ENCODE measurements around the gene GXYLT2.

GXYLT2 gene

DNA sequence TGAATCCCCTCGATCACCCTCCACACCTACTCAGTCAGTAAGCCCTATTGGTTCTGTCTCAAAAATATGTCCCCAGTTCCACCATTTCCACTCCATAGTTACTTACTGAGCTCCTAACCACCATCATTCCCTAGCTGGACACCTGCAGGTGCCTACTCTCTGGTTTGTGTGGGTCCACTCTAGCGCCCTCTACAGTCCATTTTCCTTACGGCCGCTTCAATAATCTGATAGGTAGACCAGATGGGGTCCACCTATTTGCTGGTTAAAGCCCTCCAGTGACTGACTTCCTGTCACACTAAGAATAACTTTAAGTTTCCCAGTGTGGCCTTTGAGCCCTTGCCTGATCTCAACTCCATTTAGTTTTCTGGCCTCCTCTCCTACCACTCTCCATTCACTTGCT is 5.0 kb downstream of the GXYLT2 start:
- peaks cover 28% of the 10 kb centered on the region; the same call in 1 of the 2 replicates for H3K27me3 ChIP-seq (ENCODE audit: control insufficient read depth, insufficient read depth, low read length)
- peaks cover 24% of the 10 kb centered on the region for H3K4me1 ChIP-seq (ENCODE audit: control insufficient read depth, insufficient read depth, low read length)
- H3K9me3 ChIP-seq (ENCODE audit: control insufficient read depth, insufficient read depth, low read depth, low read length) = no peaks in the 10 kb centered on the region
- no peaks in the 10 kb centered on the region for H3K36me3 ChIP-seq (ENCODE audit: control insufficient read depth, insufficient read depth, low read length)
- no peak overlapping the region for H3K4me3 ChIP-seq (ENCODE audit: low read depth, low read length)
- H3K9ac ChIP-seq (ENCODE audit: low read length) = no peak overlapping the region
- no peak overlapping the region for H3K27ac ChIP-seq (ENCODE audit: low read depth, low read length)

DNA sequence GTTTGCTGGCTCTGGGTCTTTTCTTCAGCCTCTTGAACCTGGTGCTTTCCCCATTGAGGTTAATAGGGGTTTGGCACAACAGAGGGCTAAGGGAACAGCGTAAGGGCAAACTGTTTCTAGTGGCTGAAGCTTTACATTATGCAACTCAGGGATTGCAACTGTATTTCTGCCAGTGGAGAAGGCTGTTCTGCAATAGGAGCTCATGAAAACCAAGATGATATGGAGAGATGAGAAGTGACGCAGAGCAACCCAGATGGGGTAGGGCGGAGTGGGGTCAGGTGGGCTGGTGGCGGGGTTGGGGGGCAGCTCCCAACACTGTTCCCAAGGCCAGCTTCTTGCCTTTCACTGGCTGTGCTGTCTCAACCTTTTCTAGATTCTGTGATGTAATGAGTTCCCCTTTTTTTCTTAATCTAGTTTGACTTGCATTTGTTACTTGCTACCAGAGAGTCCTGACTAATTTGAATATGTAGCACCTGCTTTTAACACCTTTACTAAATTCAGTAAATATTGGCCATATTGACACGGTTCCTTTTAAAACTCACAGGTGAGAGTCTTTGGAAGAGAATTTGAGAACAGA is 7.2 kb downstream of the GXYLT2 start:
- H3K27me3 ChIP-seq (ENCODE audit: control insufficient read depth, insufficient read depth, low read length) = peaks cover 11% of the 10 kb centered on the region; the same call in 1 of the 2 replicates
- H3K4me3 ChIP-seq (ENCODE audit: low read depth, low read length) = no peak overlapping the region
- H3K9me3 ChIP-seq (ENCODE audit: control insufficient read depth, insufficient read depth, low read depth, low read length) = no peaks in the 10 kb centered on the region
- no peak overlapping the region for H3K27ac ChIP-seq (ENCODE audit: low read depth, low read length)
- H3K4me1 ChIP-seq (ENCODE audit: control insufficient read depth, insufficient read depth, low read length) = peaks cover 8% of the 10 kb centered on the region; the same call in 1 of the 2 replicates
- H3K36me3 ChIP-seq (ENCODE audit: control insufficient read depth, insufficient read depth, low read length) = no peaks in the 10 kb centered on the region
- H3K9ac ChIP-seq (ENCODE audit: low read length) = no peak overlapping the region

DNA sequence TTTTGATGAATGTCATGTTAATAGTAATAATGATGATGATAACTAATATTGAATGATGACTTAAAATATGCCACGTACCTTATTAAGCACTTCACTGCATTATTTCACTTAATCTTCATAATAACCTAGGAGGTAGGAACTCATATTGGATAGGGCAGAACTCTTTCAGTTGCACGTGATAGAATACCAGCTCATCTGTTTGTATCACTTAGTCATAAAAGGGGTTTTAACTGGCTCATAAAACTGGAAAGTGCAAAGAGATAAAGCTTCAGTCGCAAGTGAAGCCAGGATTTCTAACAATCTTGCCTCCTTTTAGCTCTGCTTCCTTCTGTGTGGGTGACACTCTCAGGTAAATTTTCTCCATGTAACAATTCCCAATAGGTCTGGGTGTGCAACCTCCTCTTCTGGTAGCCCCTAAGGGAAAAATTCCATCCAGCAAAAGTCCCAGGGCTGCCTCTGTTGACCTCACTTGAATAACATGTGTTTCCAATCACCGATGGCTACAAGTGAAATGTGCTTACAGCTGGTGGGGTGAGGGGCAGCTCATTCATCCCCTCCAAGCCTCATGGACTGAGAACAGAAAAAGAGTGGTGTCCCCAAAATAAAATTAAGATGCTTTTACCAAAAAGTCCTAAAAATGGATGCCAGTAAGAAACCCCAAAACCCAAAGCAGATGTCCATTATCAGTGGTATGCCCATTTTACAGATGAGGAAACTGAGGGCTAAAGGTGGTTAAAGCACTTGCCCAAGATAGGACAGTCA is 9.3 kb downstream of the GXYLT2 start:
- no peak overlapping the region for H3K9ac ChIP-seq (ENCODE audit: low read length)
- no peaks in the 10 kb centered on the region for H3K27me3 ChIP-seq (ENCODE audit: control insufficient read depth, insufficient read depth, low read length)
- H3K27ac ChIP-seq (ENCODE audit: low read depth, low read length) = no peak overlapping the region
- H3K4me1 ChIP-seq (ENCODE audit: control insufficient read depth, insufficient read depth, low read length) = 0 out of 2 replicates have a peak, but pooled peaks cover 3% of the 10 kb centered on the region
- 0 out of 2 replicates have a peak, but pooled peaks cover 3% of the 10 kb centered on the region for H3K9me3 ChIP-seq (ENCODE audit: control insufficient read depth, insufficient read depth, low read depth, low read length)
- H3K4me3 ChIP-seq (ENCODE audit: low read depth, low read length) = no peak overlapping the region
- H3K36me3 ChIP-seq (ENCODE audit: control insufficient read depth, insufficient read depth, low read length) = no peaks in the 10 kb centered on the region

DNA sequence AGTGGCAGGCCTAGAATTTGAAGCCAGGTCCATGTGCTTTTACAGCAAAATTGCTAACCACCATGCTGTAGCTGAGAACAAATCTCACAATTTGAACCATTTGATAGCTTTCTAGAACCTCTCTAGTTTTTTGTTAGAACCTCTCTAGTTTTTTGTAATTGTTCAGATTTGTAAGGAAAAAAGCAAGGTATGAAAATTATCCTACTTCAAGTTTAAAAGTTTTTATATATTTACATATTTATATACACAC is 9.8 kb downstream of the GXYLT2 start:
- Histone ChIP-seq H3K9me3 (ENCODE audit: control insufficient read depth, insufficient read depth, low read depth, low read length) (0 out of 2 replicates have a peak, but pooled peaks cover 3% of the 10 kb centered on the region), H3K27me3 (ENCODE audit: control insufficient read depth, insufficient read depth, low read length) (no peaks in the 10 kb centered on the region), H3K9ac (ENCODE audit: low read length) (no peak overlapping the region), H3K27ac (ENCODE audit: low read depth, low read length) (no peak overlapping the region), H3K4me3 (ENCODE audit: low read depth, low read length) (no peak overlapping the region), H3K36me3 (ENCODE audit: control insufficient read depth, insufficient read depth, low read length) (no peaks in the 10 kb centered on the region), H3K4me1 (ENCODE audit: control insufficient read depth, insufficient read depth, low read length) (0 out of 2 replicates have a peak, but pooled peaks cover 3% of the 10 kb centered on the region)

DNA sequence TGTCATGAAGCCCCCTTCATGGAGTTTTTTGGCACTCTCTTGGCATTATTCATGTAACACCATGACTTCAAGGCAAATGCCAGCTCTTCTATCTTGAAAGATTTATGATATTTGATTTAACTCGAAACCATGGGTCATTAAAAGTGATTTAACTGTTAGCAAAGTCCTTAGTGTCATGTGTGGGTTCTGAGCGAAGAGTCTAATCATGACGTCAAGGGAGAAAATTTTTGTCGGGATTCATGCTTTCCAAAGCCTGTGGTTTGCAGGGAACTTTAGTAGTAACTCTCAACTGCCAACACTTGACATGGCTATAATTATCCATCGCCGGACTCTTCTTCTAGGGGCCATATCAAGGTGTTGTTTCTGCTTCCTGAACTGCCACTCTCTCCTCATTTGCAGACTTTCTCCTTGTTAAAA is 11.5 kb downstream of the GXYLT2 start:
- H3K4me1 ChIP-seq (ENCODE audit: control insufficient read depth, insufficient read depth, low read length) = no peaks in the 10 kb centered on the region
- H3K9me3 ChIP-seq (ENCODE audit: control insufficient read depth, insufficient read depth, low read depth, low read length) = 0 out of 2 replicates have a peak, but pooled peaks cover 3% of the 10 kb centered on the region
- H3K36me3 ChIP-seq (ENCODE audit: control insufficient read depth, insufficient read depth, low read length) = no peaks in the 10 kb centered on the region
- no peak overlapping the region for H3K9ac ChIP-seq (ENCODE audit: low read length)
- no peak overlapping the region for H3K4me3 ChIP-seq (ENCODE audit: low read depth, low read length)
- H3K27me3 ChIP-seq (ENCODE audit: control insufficient read depth, insufficient read depth, low read length) = no peaks in the 10 kb centered on the region
- H3K27ac ChIP-seq (ENCODE audit: low read depth, low read length) = no peak overlapping the region

DNA sequence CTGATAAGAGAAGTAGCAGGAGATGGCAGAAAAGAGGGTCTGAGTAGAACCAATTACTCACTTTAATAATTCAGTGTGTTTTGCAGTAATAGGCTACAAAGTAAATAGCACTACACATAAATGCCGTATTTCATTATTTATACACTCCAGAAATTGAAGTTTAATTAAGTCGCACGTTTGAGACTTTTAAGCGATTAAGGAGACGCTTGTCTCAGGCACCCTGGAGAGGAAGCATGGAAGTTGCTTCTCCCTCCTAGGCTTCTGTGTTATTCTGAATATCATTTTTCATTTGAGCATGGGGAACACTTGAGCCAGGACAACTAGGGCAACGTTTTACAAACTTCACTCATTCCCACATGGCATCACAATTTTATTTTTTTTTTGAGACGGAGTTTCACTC is 12.2 kb downstream of the GXYLT2 start:
- H3K27ac ChIP-seq (ENCODE audit: low read depth, low read length) = no peak overlapping the region
- no peak overlapping the region for H3K9ac ChIP-seq (ENCODE audit: low read length)
- H3K36me3 ChIP-seq (ENCODE audit: control insufficient read depth, insufficient read depth, low read length) = no peaks in the 10 kb centered on the region
- no peaks in the 10 kb centered on the region for H3K27me3 ChIP-seq (ENCODE audit: control insufficient read depth, insufficient read depth, low read length)
- 0 out of 2 replicates have a peak, but pooled peaks cover 3% of the 10 kb centered on the region for H3K9me3 ChIP-seq (ENCODE audit: control insufficient read depth, insufficient read depth, low read depth, low read length)
- H3K4me3 ChIP-seq (ENCODE audit: low read depth, low read length) = no peak overlapping the region
- H3K4me1 ChIP-seq (ENCODE audit: control insufficient read depth, insufficient read depth, low read length) = no peaks in the 10 kb centered on the region

DNA sequence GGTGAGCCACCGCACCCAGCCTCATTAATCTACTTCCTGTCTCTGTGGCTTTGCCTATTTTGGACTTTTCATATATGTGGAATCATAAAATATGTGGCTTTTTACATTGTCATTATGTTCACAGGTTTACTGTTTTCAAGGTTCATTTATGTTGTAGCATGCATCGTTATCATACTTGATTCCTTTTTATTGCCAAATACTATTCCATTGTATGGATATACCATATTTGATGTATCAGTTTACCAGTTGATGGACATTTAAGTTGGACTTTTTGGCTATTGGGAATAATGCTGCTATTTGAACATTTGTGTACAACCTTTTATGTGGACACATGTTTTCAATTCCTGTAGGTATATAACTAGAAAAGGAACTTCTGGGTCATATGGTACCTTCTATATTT is 14.0 kb downstream of the GXYLT2 start:
- H3K27me3 ChIP-seq (ENCODE audit: control insufficient read depth, insufficient read depth, low read length) = no peaks in the 10 kb centered on the region

DNA sequence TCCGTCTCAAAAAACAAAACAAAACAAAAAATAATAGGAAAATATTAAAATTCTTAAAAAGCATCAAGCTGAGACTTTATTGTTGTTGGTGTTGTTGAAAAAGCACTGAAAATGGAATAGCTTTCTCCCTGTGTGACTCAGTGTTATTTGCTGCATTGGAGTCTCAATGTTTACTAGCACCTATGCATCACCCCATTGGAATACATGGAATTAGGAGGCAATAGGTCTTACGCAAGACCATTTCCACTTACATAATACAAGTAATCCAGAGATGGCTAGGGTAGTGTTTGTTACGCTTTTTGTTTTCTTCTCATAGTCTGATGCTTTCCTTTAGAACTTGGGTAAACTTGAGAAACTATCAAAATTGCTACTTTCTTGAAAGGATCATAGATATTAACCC is 15.2 kb downstream of the GXYLT2 start:
- H3K9ac ChIP-seq (ENCODE audit: low read length) = no peak overlapping the region
- H3K9me3 ChIP-seq (ENCODE audit: control insufficient read depth, insufficient read depth, low read depth, low read length) = 0 out of 2 replicates have a peak, but pooled peaks cover 3% of the 10 kb centered on the region
- no peak overlapping the region for H3K27ac ChIP-seq (ENCODE audit: low read depth, low read length)

More for the DNA sequence above, 14.0 kb downstream of the GXYLT2 start:
- Histone ChIP-seq H3K4me1 (ENCODE audit: control insufficient read depth, insufficient read depth, low read length) (no peaks in the 10 kb centered on the region), H3K4me3 (ENCODE audit: low read depth, low read length) (no peak overlapping the region), H3K36me3 (ENCODE audit: control insufficient read depth, insufficient read depth, low read length) (no peaks in the 10 kb centered on the region), H3K27ac (ENCODE audit: low read depth, low read length) (no peak overlapping the region), H3K9me3 (ENCODE audit: control insufficient read depth, insufficient read depth, low read depth, low read length) (0 out of 2 replicates have a peak, but pooled peaks cover 3% of the 10 kb centered on the region), H3K9ac (ENCODE audit: low read length) (no peak overlapping the region)

DNA sequence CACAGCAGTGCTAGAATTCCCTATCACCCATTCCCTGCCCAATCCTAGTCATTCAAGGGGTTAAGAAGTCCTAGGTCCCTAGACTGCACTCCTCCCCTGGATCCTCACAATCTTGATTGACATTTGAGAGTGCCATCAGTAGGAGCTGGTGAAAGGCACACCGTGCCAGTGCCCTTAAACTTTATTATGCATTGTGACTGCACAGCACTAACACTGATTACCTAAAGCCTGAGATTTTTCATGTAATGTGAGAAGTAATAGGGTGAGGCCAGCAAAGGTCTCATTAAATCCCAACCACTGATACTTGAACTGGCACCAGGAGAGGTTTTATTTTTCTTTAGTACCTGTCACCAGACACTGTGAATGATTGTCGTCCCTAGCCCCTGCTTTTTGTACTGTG is 16.3 kb downstream of the GXYLT2 start:
- no peak overlapping the region for H3K9ac ChIP-seq (ENCODE audit: low read length)
- H3K9me3 ChIP-seq (ENCODE audit: control insufficient read depth, insufficient read depth, low read depth, low read length) = 0 out of 2 replicates have a peak, but pooled peaks cover 3% of the 10 kb centered on the region
- no peaks in the 10 kb centered on the region for H3K4me1 ChIP-seq (ENCODE audit: control insufficient read depth, insufficient read depth, low read length)
- H3K36me3 ChIP-seq (ENCODE audit: control insufficient read depth, insufficient read depth, low read length) = no peaks in the 10 kb centered on the region
- no peak overlapping the region for H3K4me3 ChIP-seq (ENCODE audit: low read depth, low read length)
- H3K27ac ChIP-seq (ENCODE audit: low read depth, low read length) = no peak overlapping the region
- H3K27me3 ChIP-seq (ENCODE audit: control insufficient read depth, insufficient read depth, low read length) = no peaks in the 10 kb centered on the region

More for the DNA sequence above, 15.2 kb downstream of the GXYLT2 start:
- Histone ChIP-seq H3K4me3 (ENCODE audit: low read depth, low read length) (no peak overlapping the region), H3K4me1 (ENCODE audit: control insufficient read depth, insufficient read depth, low read length) (no peaks in the 10 kb centered on the region), H3K27me3 (ENCODE audit: control insufficient read depth, insufficient read depth, low read length) (no peaks in the 10 kb centered on the region), H3K36me3 (ENCODE audit: control insufficient read depth, insufficient read depth, low read length) (no peaks in the 10 kb centered on the region)

DNA sequence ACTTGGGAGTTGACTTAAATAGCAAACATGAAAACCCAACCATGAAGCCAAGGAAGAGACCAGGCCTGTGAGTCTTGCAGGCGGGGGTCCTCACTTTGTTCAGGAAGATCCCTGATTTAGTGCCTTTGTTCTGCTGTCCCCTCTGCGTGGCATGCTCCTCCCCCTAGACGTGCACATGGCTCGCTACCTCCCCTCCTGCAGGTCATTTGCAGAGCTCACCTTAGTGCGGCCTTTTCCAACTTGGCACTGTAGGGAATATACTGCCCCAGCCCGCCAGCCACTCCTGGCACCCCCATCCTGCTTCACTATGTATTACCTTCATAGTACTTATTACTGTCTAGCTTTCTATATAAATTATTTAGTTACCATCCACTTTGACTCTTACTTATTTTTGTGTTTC is 18.3 kb downstream of the GXYLT2 start:
- Histone ChIP-seq H3K27ac (ENCODE audit: low read depth, low read length) (no peak overlapping the region), H3K4me1 (ENCODE audit: control insufficient read depth, insufficient read depth, low read length) (no peaks in the 10 kb centered on the region), H3K4me3 (ENCODE audit: low read depth, low read length) (no peak overlapping the region), H3K9ac (ENCODE audit: low read length) (no peak overlapping the region), H3K36me3 (ENCODE audit: control insufficient read depth, insufficient read depth, low read length) (no peaks in the 10 kb centered on the region), H3K9me3 (ENCODE audit: control insufficient read depth, insufficient read depth, low read depth, low read length) (0 out of 2 replicates have a peak, but pooled peaks cover 3% of the 10 kb centered on the region), H3K27me3 (ENCODE audit: control insufficient read depth, insufficient read depth, low read length) (no peaks in the 10 kb centered on the region)

DNA sequence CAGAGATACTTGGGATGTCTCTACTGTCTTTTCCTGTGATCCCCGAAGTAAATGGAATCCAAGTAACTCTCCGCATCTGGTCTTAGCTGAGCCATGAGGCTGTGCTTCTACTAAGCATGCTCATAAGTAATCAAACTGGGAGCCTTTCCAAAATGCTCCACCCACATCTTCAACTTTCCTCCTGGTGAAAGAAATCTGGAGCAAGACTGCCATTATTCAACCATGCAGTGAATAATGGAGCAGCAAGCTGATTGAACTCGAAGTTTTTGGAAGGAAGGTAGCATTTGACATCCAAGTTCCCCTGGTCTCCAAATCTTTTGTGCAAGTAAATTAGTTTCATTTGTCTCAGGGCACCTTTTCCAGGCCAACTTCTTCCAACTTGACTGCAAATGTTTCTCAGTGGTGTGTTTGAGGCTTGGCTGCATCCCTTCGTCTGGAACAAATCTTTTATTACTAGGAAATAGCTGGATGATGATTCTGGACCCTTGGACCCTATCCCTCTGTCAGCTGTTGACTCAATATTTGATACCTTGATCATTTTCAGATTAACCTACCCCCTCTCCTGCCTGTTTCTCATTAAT is 19.4 kb downstream of the GXYLT2 start:
- no peak overlapping the region for H3K27ac ChIP-seq (ENCODE audit: low read depth, low read length)
- H3K36me3 ChIP-seq (ENCODE audit: control insufficient read depth, insufficient read depth, low read length) = no peaks in the 10 kb centered on the region
- no peaks in the 10 kb centered on the region for H3K4me1 ChIP-seq (ENCODE audit: control insufficient read depth, insufficient read depth, low read length)
- H3K9me3 ChIP-seq (ENCODE audit: control insufficient read depth, insufficient read depth, low read depth, low read length) = no peaks in the 10 kb centered on the region
- no peak overlapping the region for H3K9ac ChIP-seq (ENCODE audit: low read length)
- H3K4me3 ChIP-seq (ENCODE audit: low read depth, low read length) = no peak overlapping the region
- H3K27me3 ChIP-seq (ENCODE audit: control insufficient read depth, insufficient read depth, low read length) = no peaks in the 10 kb centered on the region

Measured in HUES6 (cell line).